Peyer's patch (tissue), 4 donors: Measurements from ENCODE around the gene THRB.

Source experiments
- POLR2A ChIP-seq, 2 donors: fragments of 450-650 bp; IDR thresholded peaks; one replicate each; pipeline ENCODE4 v1.5.1; 2017; ENCODE audit warnings: antibody characterized with exemption in 2 of 2, mild to moderate bottlenecking in 2 of 2, moderate library complexity in 2 of 2
- TF ChIP-seq, protein P1 (sequence below), 6 experiments: fragments of 450-650 bp in 4 of 6; fragments of 200-600 bp in 2 of 6; sonication (generic) in 1 of 6; IDR thresholded peaks; one replicate each; pipeline ENCODE4 v1.5.1; 2017 to 2019; ENCODE audit warnings: antibody characterized with exemption in 6 of 6, mild to moderate bottlenecking in 3 of 6, moderate library complexity in 1 of 6

DNA sequence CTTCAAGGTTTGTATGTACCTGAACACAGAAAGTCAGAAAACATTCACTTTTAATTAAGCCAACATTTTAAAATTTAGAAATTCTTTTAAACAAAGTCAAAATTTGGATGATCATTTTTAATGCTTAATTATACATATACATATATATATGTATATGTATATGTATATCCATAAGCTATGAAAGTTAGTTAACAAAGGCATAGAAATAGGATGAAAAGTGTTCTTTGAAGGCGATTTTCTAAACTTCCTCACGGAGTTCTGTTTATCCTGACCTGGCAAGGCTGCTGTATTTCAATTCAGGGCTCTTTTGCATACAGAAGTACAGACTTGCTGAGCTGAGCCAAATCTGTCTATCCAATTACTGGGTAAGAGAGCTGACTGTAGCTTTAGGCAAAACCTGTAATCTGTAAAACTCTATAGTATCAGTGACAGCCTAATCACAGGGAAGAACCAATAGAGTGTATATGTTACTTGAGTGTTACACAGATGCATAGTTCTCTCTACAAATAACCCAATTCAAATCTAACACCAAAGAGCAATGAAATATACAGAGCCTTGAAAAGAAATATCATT, 32.1 kb upstream of the THRB start:
- TF ChIP-seq, protein P1, sequence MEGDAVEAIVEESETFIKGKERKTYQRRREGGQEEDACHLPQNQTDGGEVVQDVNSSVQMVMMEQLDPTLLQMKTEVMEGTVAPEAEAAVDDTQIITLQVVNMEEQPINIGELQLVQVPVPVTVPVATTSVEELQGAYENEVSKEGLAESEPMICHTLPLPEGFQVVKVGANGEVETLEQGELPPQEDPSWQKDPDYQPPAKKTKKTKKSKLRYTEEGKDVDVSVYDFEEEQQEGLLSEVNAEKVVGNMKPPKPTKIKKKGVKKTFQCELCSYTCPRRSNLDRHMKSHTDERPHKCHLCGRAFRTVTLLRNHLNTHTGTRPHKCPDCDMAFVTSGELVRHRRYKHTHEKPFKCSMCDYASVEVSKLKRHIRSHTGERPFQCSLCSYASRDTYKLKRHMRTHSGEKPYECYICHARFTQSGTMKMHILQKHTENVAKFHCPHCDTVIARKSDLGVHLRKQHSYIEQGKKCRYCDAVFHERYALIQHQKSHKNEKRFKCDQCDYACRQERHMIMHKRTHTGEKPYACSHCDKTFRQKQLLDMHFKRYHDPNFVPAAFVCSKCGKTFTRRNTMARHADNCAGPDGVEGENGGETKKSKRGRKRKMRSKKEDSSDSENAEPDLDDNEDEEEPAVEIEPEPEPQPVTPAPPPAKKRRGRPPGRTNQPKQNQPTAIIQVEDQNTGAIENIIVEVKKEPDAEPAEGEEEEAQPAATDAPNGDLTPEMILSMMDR (IDR thresholded peaks at IDR 0.05) = no peak
- no peak for TF ChIP-seq POLR2A (IDR thresholded peaks at IDR 0.05)
